ENCODE data around the gene DIAPH3. TPM values are rescaled to one million over a fixed set of nuclear protein-coding genes. Genes with fewer than 3 reads are reported as not detected.

The DIAPH3 gene
- total and polyA plus RNA-seq, 2 of the 8 experiments (the other 6 are each of a cell fraction or from before 2014, with no cell fraction given): 8.0 to 30.8 TPM

DNA sequence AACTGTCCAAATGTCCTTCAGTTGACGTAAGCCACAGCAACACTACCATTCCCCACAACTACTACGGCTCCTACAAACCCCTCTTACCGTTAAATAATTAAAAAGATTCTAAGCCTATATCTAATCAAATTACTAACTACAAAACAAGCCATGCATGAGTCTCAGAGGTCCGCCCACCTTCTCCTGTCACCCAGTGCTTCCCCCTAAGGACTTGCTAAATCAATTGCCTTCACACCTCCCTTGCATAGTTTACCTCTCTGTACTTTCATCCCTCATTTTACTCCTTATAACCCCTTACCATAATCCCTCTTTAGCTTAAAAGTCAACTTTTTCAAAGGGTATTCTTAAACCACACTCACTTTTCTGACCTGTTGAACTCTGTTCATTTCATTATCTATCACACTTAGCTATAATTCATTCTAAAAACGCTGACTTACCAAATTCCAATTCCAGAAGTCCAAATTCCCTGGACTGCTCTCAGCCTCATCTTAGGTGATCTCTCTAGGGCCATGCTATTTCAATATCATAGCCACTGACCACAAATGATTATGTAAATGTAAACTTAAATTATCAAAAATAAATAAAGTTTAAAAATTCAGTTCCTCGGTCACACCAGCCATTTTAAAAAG lies 187.8 kb downstream of the DIAPH3 start:
- no peak overlapping the region for H3K27ac ChIP-seq (ENCODE audit: low read depth, low read length)
- no peak overlapping the region for H2AFZ ChIP-seq (ENCODE audit: low read length)
- no peak overlapping the region for H3K18ac ChIP-seq (ENCODE audit: extremely low read depth, low read length)
- FAIRE-seq (no peak), DNase-seq (ENCODE audit: low read depth in 1 of 2, low spot score in 2 of 2) (no peak)
- H3K4me1 ChIP-seq (replicated peaks in 1 of 4; ENCODE audit: control insufficient read depth in 3 of 4, insufficient read depth in 4 of 4, low read length in 3 of 4): no peaks in the 10 kb centered on the region
- H2BK20ac ChIP-seq (ENCODE audit: low read length): no peak overlapping the region
- no peak overlapping the region for H2BK120ac ChIP-seq (replicated peaks; ENCODE audit: low read depth, low read length)
- H3K23ac ChIP-seq (ENCODE audit: insufficient read length): no peak overlapping the region
- no peak overlapping the region for H4K8ac ChIP-seq (ENCODE audit: extremely low read depth, insufficient read depth, low read length)
- no peaks in the 10 kb centered on the region for H3K27me3 ChIP-seq (replicated peaks in 1 of 4; ENCODE audit: control insufficient read depth in 3 of 4, extremely low read depth in 1 of 4, insufficient read depth in 3 of 4, low read length in 3 of 4)
- H3K9ac ChIP-seq (replicated peaks in 1 of 4; ENCODE audit: extremely low read depth in 1 of 4, low read depth in 3 of 4, low read length in 3 of 4): no peak overlapping the region
- H3K23me2 ChIP-seq (ENCODE audit: low read depth, low read length): no peaks in the 10 kb centered on the region
- H4K20me1 ChIP-seq (replicated peaks in 1 of 2; ENCODE audit: control insufficient read depth in 1 of 2, insufficient read depth in 2 of 2, low read length in 2 of 2): no peaks in the 10 kb centered on the region
- H3K56ac ChIP-seq (replicated peaks; ENCODE audit: insufficient read length, low read depth, low read length): no peak overlapping the region
- H2BK12ac ChIP-seq (ENCODE audit: low read depth, low read length): no peak overlapping the region
- H3K4me3 ChIP-seq (ENCODE audit: extremely low read depth in 1 of 4, insufficient read depth in 2 of 4, low read depth in 3 of 4, low read length in 4 of 4): no peak overlapping the region
- no peak overlapping the region for H3K4me2 ChIP-seq (ENCODE audit: insufficient read depth in 1 of 2, low read depth in 2 of 2, low read length in 2 of 2)
- POLR2A ChIA-PET (ENCODE audit: partially characterized antibody): interaction anchor here (0.6 kb wide), 1 partner anchor 183 kb away, joined by 3 read pairs; no protein-coding TSS in a partner anchor
- whole genome bisulfite sequencing, 2 experiments (ENCODE audit: extremely low coverage in 1 of 2, insufficient coverage in 1 of 2, insufficient read length in 1 of 2, insufficient replicate concordance in 2 of 2, low coverage in 1 of 2, low lambda C conversion rate in 2 of 2, missing lambda C conversion rate in 1 of 2): 96 to 100% methylated on average over 2 to 6 of the region's 6 CpGs
- CTCF ChIA-PET (ENCODE audit: partially characterized antibody): interaction anchor here (0.9 kb wide), 1 partner anchor 177 kb away, joined by 4 read pairs; no protein-coding TSS in a partner anchor
- peaks cover 0 to 2% (median 0%) of the 10 kb centered on the region in 4 experiments; a peak in 1 of 8 replicates for H3K36me3 ChIP-seq (ENCODE audit: control insufficient read depth in 2 of 4, insufficient read depth in 4 of 4, low read length in 3 of 4)
- H4K91ac ChIP-seq (replicated peaks; ENCODE audit: insufficient read length, low read length): no peak overlapping the region
- no peak overlapping the region for H2BK15ac ChIP-seq (ENCODE audit: low read length)
- H2AK5ac ChIP-seq (ENCODE audit: low read depth, low read length): no peak overlapping the region
- no peaks in the 10 kb centered on the region for H3K79me1 ChIP-seq (ENCODE audit: low read depth, low read length)
- no peaks in the 10 kb centered on the region for H3K9me3 ChIP-seq (ENCODE audit: insufficient read depth in 2 of 2, low read depth in 1 of 2, low read length in 1 of 2)
- H3K79me2 ChIP-seq (ENCODE audit: control insufficient read depth in 1 of 2, insufficient read depth in 2 of 2, low read length in 2 of 2): no peaks in the 10 kb centered on the region
- no peak overlapping the region for H4K5ac ChIP-seq (ENCODE audit: insufficient read length, low read depth, low read length)
- H3K14ac ChIP-seq (ENCODE audit: insufficient read length): no peak overlapping the region
- no peak overlapping the region for H2BK5ac ChIP-seq (ENCODE audit: low read depth, low read length)
- H3K4ac ChIP-seq (replicated peaks; ENCODE audit: insufficient read length, low read depth, low read length): no peak overlapping the region
- TF ChIP-seq RXRA (IDR thresholded peaks at IDR 0.05; ENCODE audit: insufficient read depth, low read depth, low read length): no peak
- no peak for TF ChIP-seq NANOG (IDR thresholded peaks at IDR 0.05; ENCODE audit: insufficient read depth, low read depth, low read length, poor library complexity, severe bottlenecking)
- no peak for TF ChIP-seq BCL11A (IDR thresholded peaks at IDR 0.05; ENCODE audit: low read depth in 2 of 2, low read length in 2 of 2)
- no peak for TF ChIP-seq KDM4A (IDR thresholded peaks at IDR 0.05; ENCODE audit: low read depth, low read length, severe bottlenecking)
- no peak for TF ChIP-seq SIRT6 (IDR thresholded peaks at IDR 0.05; ENCODE audit: low read length)
- no peak for TF ChIP-seq TAF7 (optimal IDR thresholded peaks at IDR 0.05; ENCODE audit: borderline replicate concordance, low read depth, low read length)
- no peak for TF ChIP-seq CBX8 (IDR thresholded peaks at IDR 0.05; ENCODE audit: borderline replicate concordance, low read depth, low read length)
- no peak for TF ChIP-seq HDAC6 (IDR thresholded peaks at IDR 0.05; ENCODE audit: low read depth, low read length)
- no peak for TF ChIP-seq SUZ12 (IDR thresholded peaks at IDR 0.05; ENCODE audit: low read length)
- TF ChIP-seq SP1 (IDR thresholded peaks at IDR 0.05; ENCODE audit: low read depth, low read length): no peak
- TF ChIP-seq SAP30 (IDR thresholded peaks at IDR 0.05; ENCODE audit: insufficient read depth, insufficient replicate concordance, low read length): no peak
- no peak for TF ChIP-seq CHD1 (IDR thresholded peaks at IDR 0.05; ENCODE audit: low read depth, low read length)
- no peak for TF ChIP-seq KDM1A (IDR thresholded peaks at IDR 0.05; ENCODE audit: borderline replicate concordance, low read length)
- TF ChIP-seq ASH2L (IDR thresholded peaks at IDR 0.05; ENCODE audit: low read length): no peak

Data from H1 (cell line).